Measurements from ENCODE around the gene FAXC. TPM values are rescaled to one million over a fixed set of nuclear protein-coding genes. Genes with fewer than 3 reads are reported as not detected.

FAXC gene
- total RNA-seq (2014; rRNA removed; shearing (Covaris generic); ENCODE audit: low replicate concordance) = 8.5 and 16.0 TPM in 2 replicates

GRCh38 chr6:99349171-99350141, at the start of gene FAXC:
TSS of gene FAXC (minus strand) at chr6:99349674. CDS start at chr6:99349372, 302 bp downstream.
- DNase-seq (ENCODE audit: low read depth) = peak; percentile 75
- in situ Hi-C loops (cut with HindIII; ENCODE audit: low pct_unique_long_range_greater_than_20kb, low sequenced_read_pairs) = no loop called here

GRCh38 chr6:99397287-99397686, 47.8 kb upstream of the FAXC start:
- no peak for DNase-seq (ENCODE audit: low read depth)
- in situ Hi-C loops (cut with HindIII; ENCODE audit: low pct_unique_long_range_greater_than_20kb, low sequenced_read_pairs) = no loop called here

GRCh38 chr6:99393698-99394531, 44.4 kb upstream of the FAXC start, which contains the start of gene COQ3:
TSS of gene COQ3 (minus strand) at chr6:99394195. CDS start at chr6:99394179, 16 bp downstream.
- peak; percentile 83 for DNase-seq (ENCODE audit: low read depth)
- in situ Hi-C loops (cut with HindIII; ENCODE audit: low pct_unique_long_range_greater_than_20kb, low sequenced_read_pairs) = no loop called here

GRCh38 chr6:99393366-99393697, 43.9 kb upstream of the FAXC start:
- DNase-seq (ENCODE audit: low read depth) = no peak
- in situ Hi-C loops (cut with HindIII; ENCODE audit: low pct_unique_long_range_greater_than_20kb, low sequenced_read_pairs) = no loop called here

- in situ Hi-C loops (cut with HindIII; ENCODE audit: low pct_unique_long_range_greater_than_20kb, low sequenced_read_pairs) = no loop called here
- no peak for DNase-seq (ENCODE audit: low read depth)
These were observed 41.4 kb upstream of the FAXC start for GRCh38 chr6:99390896-99391295.

- DNase-seq (ENCODE audit: low read depth) = no peak
- in situ Hi-C loops (cut with HindIII; ENCODE audit: low pct_unique_long_range_greater_than_20kb, low sequenced_read_pairs) = no loop called here
These were observed 35.0 kb upstream of the FAXC start for GRCh38 chr6:99384507-99384906.

- in situ Hi-C loops (cut with HindIII; ENCODE audit: low pct_unique_long_range_greater_than_20kb, low sequenced_read_pairs) = no loop called here
- no peak for DNase-seq (ENCODE audit: low read depth)
These were observed 29.2 kb upstream of the FAXC start for GRCh38 chr6:99378636-99379035.

- in situ Hi-C loops (cut with HindIII; ENCODE audit: low pct_unique_long_range_greater_than_20kb, low sequenced_read_pairs) = no loop called here
- no peak for DNase-seq (ENCODE audit: low read depth)
These were observed 20.1 kb upstream of the FAXC start for GRCh38 chr6:99369533-99369932.

- DNase-seq (ENCODE audit: low read depth) = no peak
These were observed 17.4 kb upstream of the FAXC start for GRCh38 chr6:99366852-99367251.

GRCh38 chr6:99364026-99364425, 14.6 kb upstream of the FAXC start:
- in situ Hi-C loops (cut with HindIII; ENCODE audit: low pct_unique_long_range_greater_than_20kb, low sequenced_read_pairs) = no loop called here
- DNase-seq (ENCODE audit: low read depth) = no peak

More at GRCh38 chr6:99366852-99367251, 17.4 kb upstream of the FAXC start:
- in situ Hi-C loops (cut with HindIII; ENCODE audit: low pct_unique_long_range_greater_than_20kb, low sequenced_read_pairs) = no loop called here

GRCh38 chr6:99362678-99363268, 13.3 kb upstream of the FAXC start:
- no peak for DNase-seq (ENCODE audit: low read depth)
- in situ Hi-C loops (cut with HindIII; ENCODE audit: low pct_unique_long_range_greater_than_20kb, low sequenced_read_pairs) = no loop called here

- DNase-seq (ENCODE audit: low read depth) = no peak
- in situ Hi-C loops (cut with HindIII; ENCODE audit: low pct_unique_long_range_greater_than_20kb, low sequenced_read_pairs) = no loop called here
These were observed 10.3 kb upstream of the FAXC start for GRCh38 chr6:99359800-99360199.

- in situ Hi-C loops (cut with HindIII; ENCODE audit: low pct_unique_long_range_greater_than_20kb, low sequenced_read_pairs) = no loop called here
- no peak for DNase-seq (ENCODE audit: low read depth)
These were observed 7.2 kb upstream of the FAXC start for GRCh38 chr6:99356641-99357040.

GRCh38 chr6:99354983-99355382, 5.5 kb upstream of the FAXC start:
- in situ Hi-C loops (cut with HindIII; ENCODE audit: low pct_unique_long_range_greater_than_20kb, low sequenced_read_pairs) = no loop called here
- no peak for DNase-seq (ENCODE audit: low read depth)

GRCh38 chr6:99353126-99353525, 3.7 kb upstream of the FAXC start:
- in situ Hi-C loops (cut with HindIII; ENCODE audit: low pct_unique_long_range_greater_than_20kb, low sequenced_read_pairs) = no loop called here
- no peak for DNase-seq (ENCODE audit: low read depth)

GRCh38 chr6:99350573-99350972, 1.1 kb upstream of the FAXC start:
- in situ Hi-C loops (cut with HindIII; ENCODE audit: low pct_unique_long_range_greater_than_20kb, low sequenced_read_pairs) = no loop called here
- DNase-seq (ENCODE audit: low read depth) = peak; percentile 19

- in situ Hi-C loops (cut with HindIII; ENCODE audit: low pct_unique_long_range_greater_than_20kb, low sequenced_read_pairs) = no loop called here
- no peak for DNase-seq (ENCODE audit: low read depth)
These were observed 945 bp downstream of the FAXC start for GRCh38 chr6:99348288-99349170.

GRCh38 chr6:99347804-99348203, 1.7 kb downstream of the FAXC start:
- DNase-seq (ENCODE audit: low read depth) = no peak
- in situ Hi-C loops (cut with HindIII; ENCODE audit: low pct_unique_long_range_greater_than_20kb, low sequenced_read_pairs) = no loop called here

All from Caki2 (cell line).